GM12892 (cell line): ENCODE results near the gene TMEFF1.

Experiments
- DNase-seq: peaks from one replicate; pipeline ENCODE4 v3.0.0; 2011; ENCODE audit not compliant: insufficient read length
- FAIRE-seq: peaks from 2 replicates; lab custom pipeline; 2011; peaks lifted over from hg19 to GRCh38; lab: Jason Lieb, UNC
- POLR2A ChIP-seq: IDR thresholded peaks from 2 replicates; pipeline ENCODE4 v1.6.1; 2011; ENCODE audit warnings: low read depth, low read length, control low read depth
- POLR2AphosphoS5 ChIP-seq: IDR thresholded peaks from 2 replicates; pipeline ENCODE4 v1.6.1; 2011; ENCODE audit warnings: low read depth, low read length, control low read depth
- TAF1 ChIP-seq: IDR thresholded peaks from 2 replicates; pipeline ENCODE4 v1.6.1; 2011; ENCODE audit warnings: low read depth, mild to moderate bottlenecking, control low read depth, low read length, borderline replicate concordance

The TMEFF1 gene

GRCh38 chr9:100587375-100587774, 114.4 kb downstream of the TMEFF1 start:
- FAIRE-seq, result no peak
- TF ChIP-seq POLR2AphosphoS5 (no peak), POLR2A (no peak), TAF1 (no peak)
- no peak for DNase-seq

GRCh38 chr9:100589582-100589981, 116.6 kb downstream of the TMEFF1 start:
- DNase-seq, result no peak
- no peak for FAIRE-seq

GRCh38 chr9:100590481-100590880, 117.5 kb downstream of the TMEFF1 start:
- FAIRE-seq (no peak), DNase-seq (no peak)

More at GRCh38 chr9:100589582-100589981, 116.6 kb downstream of the TMEFF1 start:
- TF ChIP-seq POLR2AphosphoS5 (no peak), POLR2A (no peak), TAF1 (no peak)

GRCh38 chr9:100591139-100591538, 118.2 kb downstream of the TMEFF1 start:
- no peak for FAIRE-seq

More at GRCh38 chr9:100590481-100590880, 117.5 kb downstream of the TMEFF1 start:
- TF ChIP-seq POLR2AphosphoS5, result no peak
- no peak for TF ChIP-seq POLR2A
- TF ChIP-seq TAF1, result no peak

GRCh38 chr9:100591639-100592412, 118.9 kb downstream of the TMEFF1 start:
- TF ChIP-seq TAF1, result no peak
- TF ChIP-seq POLR2A, result no peak
- no peak for TF ChIP-seq POLR2AphosphoS5
- FAIRE-seq, result no peak
- no peak for DNase-seq

More at GRCh38 chr9:100591139-100591538, 118.2 kb downstream of the TMEFF1 start:
- TF ChIP-seq POLR2AphosphoS5, result no peak
- no peak for TF ChIP-seq POLR2A
- TF ChIP-seq TAF1, result no peak
- no peak for DNase-seq

- TF ChIP-seq POLR2A (no peak), POLR2AphosphoS5 (no peak), TAF1 (no peak)
- peak; percentile 89 for FAIRE-seq
- DNase-seq, result no peak
Measured at GRCh38 chr9:100595391-100596199, 122.6 kb downstream of the TMEFF1 start.

GRCh38 chr9:100597236-100597635, 124.3 kb downstream of the TMEFF1 start:
- no peak for FAIRE-seq
- DNase-seq, result no peak
- TF ChIP-seq TAF1, result no peak
- TF ChIP-seq POLR2AphosphoS5, result no peak
- no peak for TF ChIP-seq POLR2A

- peak; percentile 53 for FAIRE-seq
- DNase-seq, result peak; percentile 39
Measured at GRCh38 chr9:100598641-100599145, 125.7 kb downstream of the TMEFF1 start.

GRCh38 chr9:100600521-100601079, 127.7 kb downstream of the TMEFF1 start:
- FAIRE-seq (no peak), DNase-seq (no peak)
- TF ChIP-seq POLR2AphosphoS5 (no peak), POLR2A (no peak), TAF1 (no peak)

More at GRCh38 chr9:100598641-100599145, 125.7 kb downstream of the TMEFF1 start:
- TF ChIP-seq POLR2AphosphoS5, result no peak
- TF ChIP-seq POLR2A, result 0 out of 2 replicates have a peak, but pooled peaks have one; percentile 28

- TF ChIP-seq POLR2AphosphoS5 (no peak), TAF1 (no peak), POLR2A (no peak)
- DNase-seq, result no peak
- FAIRE-seq, result no peak
Measured at GRCh38 chr9:100601216-100601615, 128.3 kb downstream of the TMEFF1 start.

- TF ChIP-seq POLR2A (no peak), POLR2AphosphoS5 (no peak), TAF1 (no peak)
- FAIRE-seq, result no peak
- no peak for DNase-seq
Measured at GRCh38 chr9:100602342-100602801, 129.4 kb downstream of the TMEFF1 start.

GRCh38 chr9:100605405-100605804, 132.5 kb downstream of the TMEFF1 start:
- no peak for FAIRE-seq
- TF ChIP-seq TAF1 (no peak), POLR2AphosphoS5 (no peak), POLR2A (no peak)
- DNase-seq, result no peak
